Rectal smooth muscle tissue (tissue), 1 donor: Measurements from ENCODE around the gene FGD4.
A peak's percentile ranks its signal among the peaks of the same experiment; 100 is the strongest.

Source experiments
- H3K27ac ChIP-seq: one replicate; pipeline ENCODE4 v1.7.0; 2013; ENCODE audit warnings: low read depth, low read length, inconsistent platforms
- H3K27me3 ChIP-seq: one replicate; pipeline ENCODE4 v1.7.0; 2013; ENCODE audit warnings: low read length; ENCODE audit not compliant: control insufficient read depth, insufficient read depth
- H3K36me3 ChIP-seq: one replicate; pipeline ENCODE4 v1.7.0; 2013; ENCODE audit warnings: low read length; ENCODE audit not compliant: control insufficient read depth, insufficient read depth
- H3K4me1 ChIP-seq: one replicate; pipeline ENCODE4 v1.7.0; 2013; ENCODE audit warnings: low read length; ENCODE audit not compliant: control insufficient read depth, insufficient read depth
- H3K4me3 ChIP-seq: one replicate; pipeline ENCODE4 v1.7.0; 2013; ENCODE audit warnings: low read length
- H3K9ac ChIP-seq: one replicate; pipeline ENCODE4 v1.7.0; 2013; ENCODE audit warnings: low read length

Gene FGD4

DNA sequence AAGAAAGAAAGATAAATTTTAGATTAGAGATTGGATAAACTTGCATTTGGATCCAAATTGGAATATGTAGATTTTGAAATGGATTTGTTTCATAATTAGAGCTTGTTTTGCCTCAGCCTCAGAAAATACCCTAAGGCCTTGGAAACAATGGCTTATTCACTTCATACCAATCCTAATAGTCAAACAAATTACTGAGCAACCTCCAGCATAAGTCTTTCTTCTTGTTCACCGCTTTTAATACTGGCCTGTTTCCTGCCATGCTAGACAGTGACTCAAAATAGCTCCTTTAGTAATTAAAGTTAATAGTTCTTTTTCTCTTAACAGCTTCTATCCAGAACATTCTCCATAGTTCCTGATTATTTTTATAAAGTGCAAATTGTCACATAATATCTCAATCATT is 168.9 kb downstream of the FGD4 start:
- Histone ChIP-seq H3K27ac (no peak overlapping the region), H3K4me3 (no peak overlapping the region), H3K4me1 (no peaks in the 10 kb centered on the region), H3K36me3 (no peaks in the 10 kb centered on the region), H3K9ac (no peak overlapping the region), H3K27me3 (no peaks in the 10 kb centered on the region)

DNA sequence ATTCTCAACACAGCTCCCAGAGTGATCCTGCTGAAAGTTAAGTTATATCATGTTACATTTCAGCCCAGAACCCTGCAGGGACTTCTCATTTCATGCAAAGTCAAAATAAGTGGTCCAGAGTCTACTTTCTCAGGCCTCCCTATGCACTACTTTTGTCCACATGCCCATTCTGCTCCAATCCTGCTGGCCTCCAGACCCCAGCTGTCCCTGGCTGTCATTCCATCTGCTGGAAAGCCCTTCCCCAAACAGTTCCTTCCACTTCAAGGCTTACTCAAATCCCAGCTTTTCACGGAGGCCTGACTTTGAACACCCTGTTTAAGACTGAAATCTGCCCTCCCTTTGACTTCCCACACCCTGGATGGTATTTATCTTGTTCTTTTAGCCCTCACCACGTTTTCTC is 169.9 kb downstream of the FGD4 start:
- no peaks in the 10 kb centered on the region for H3K27me3 ChIP-seq
- H3K4me1 ChIP-seq, result no peaks in the 10 kb centered on the region
- H3K36me3 ChIP-seq, result no peaks in the 10 kb centered on the region
- H3K4me3 ChIP-seq, result peak overlapping the region; percentile 5
- no peak overlapping the region for H3K27ac ChIP-seq
- H3K9ac ChIP-seq, result no peak overlapping the region

DNA sequence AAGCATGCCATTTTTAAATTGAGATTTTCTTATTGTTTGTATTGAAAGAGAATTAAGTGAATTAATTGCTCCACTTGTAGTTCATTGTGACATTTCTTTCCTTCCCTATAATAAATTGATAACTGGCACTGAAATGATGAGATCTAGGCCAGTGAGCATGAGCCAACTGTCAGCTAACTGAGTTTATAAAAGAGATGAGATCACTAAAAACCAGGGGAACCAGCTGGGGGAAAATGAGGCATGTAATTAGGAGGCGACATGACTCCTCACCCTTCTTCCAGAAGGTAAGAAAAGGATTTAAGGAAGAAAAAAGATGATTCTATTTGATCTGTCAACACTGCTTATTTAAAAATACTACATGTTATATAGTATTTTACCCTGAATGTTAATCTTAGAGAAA is 175.2 kb downstream of the FGD4 start:
- no peak overlapping the region for H3K27ac ChIP-seq
- no peak overlapping the region for H3K9ac ChIP-seq
- H3K4me1 ChIP-seq, result no peaks in the 10 kb centered on the region
- H3K27me3 ChIP-seq, result no peaks in the 10 kb centered on the region
- H3K36me3 ChIP-seq, result no peaks in the 10 kb centered on the region
- H3K4me3 ChIP-seq, result no peak overlapping the region

DNA sequence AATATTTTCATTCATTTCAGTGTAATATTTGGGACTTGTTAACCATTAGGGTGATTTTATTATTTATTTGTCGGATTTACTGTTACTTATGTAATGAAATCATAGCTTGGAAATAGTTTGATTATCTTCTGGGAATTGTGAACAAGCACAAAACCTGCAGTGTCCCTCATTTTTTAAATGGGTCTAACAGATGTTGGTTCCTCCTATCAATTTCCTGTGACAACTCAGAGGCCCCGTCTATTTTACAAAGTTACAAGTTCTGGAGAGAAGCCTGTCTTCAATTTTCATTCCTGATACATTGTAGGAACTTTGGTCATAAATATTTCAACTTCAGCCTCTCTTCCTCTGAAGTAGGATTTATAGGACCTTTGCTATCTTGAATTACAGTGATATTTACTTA is 178.0 kb downstream of the FGD4 start:
- peaks cover 5% of the 10 kb centered on the region for H3K36me3 ChIP-seq
- H3K4me3 ChIP-seq, result no peak overlapping the region
- H3K27ac ChIP-seq, result no peak overlapping the region
- no peak overlapping the region for H3K9ac ChIP-seq
- H3K4me1 ChIP-seq, result no peaks in the 10 kb centered on the region
- H3K27me3 ChIP-seq, result no peaks in the 10 kb centered on the region

DNA sequence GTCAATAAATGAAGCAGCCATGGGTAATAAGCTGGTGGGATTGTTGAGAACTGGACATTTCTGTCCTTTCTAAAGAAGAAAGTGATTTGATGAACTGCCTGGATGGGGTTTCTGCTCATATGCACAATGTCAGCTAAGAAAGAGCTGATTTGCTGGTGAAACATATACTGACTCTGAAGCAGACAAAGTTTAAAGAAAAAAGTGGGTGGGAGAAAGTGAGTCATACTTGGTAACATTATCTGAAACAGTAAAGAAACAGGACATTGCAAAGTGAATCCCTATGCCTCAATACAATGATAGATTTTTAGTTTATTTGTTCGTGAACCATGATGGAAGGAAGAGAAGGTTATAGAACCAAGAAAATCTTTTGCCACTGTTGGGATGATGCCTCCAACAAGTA is 184.2 kb downstream of the FGD4 start:
- Histone ChIP-seq H3K4me1 (no peaks in the 10 kb centered on the region), H3K4me3 (no peak overlapping the region), H3K27me3 (no peaks in the 10 kb centered on the region), H3K27ac (no peak overlapping the region), H3K36me3 (peaks cover 5% of the 10 kb centered on the region), H3K9ac (no peak overlapping the region)

DNA sequence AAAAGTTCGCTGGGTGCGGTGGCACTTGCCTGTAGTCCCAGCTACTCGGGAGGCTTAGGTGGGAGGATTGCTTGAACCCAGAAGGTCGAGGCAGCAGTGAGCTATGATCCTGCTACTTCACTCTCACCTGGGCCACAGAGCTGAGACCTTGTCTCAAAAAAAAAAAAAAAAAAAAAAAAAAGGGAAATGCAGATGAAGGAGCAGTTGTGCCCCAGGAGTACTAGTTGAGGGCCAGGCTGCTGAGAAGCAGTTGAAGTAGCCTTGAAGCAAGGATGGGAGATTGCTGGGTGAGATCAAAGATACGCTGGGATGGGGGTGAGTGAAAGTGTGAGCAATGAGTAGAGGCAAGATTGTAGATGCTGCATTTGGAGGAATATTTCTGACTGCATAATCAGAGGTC is 186.3 kb downstream of the FGD4 start:
- no peak overlapping the region for H3K4me3 ChIP-seq
- H3K9ac ChIP-seq, result no peak overlapping the region
- no peak overlapping the region for H3K27ac ChIP-seq
- no peaks in the 10 kb centered on the region for H3K4me1 ChIP-seq
- peaks cover 5% of the 10 kb centered on the region for H3K36me3 ChIP-seq
- no peaks in the 10 kb centered on the region for H3K27me3 ChIP-seq

DNA sequence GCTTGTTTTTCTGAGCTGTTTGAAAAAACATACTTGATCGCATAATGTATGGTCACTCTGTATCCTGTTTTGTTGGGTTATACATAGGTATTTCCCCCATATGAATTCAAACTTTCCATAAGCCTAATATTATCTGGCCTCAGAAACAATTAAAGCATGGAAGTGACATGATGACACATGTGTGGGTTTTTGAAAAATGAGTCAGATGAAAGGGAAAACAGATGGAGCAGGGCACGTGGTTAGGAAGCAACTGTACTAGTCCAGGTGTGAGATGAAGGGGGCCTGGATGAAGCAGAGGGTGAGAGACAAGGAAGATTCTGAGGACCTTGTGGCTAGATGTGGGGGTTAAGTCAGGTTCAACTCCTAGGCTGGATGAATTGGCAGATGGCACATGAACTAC is 187.0 kb downstream of the FGD4 start:
- Histone ChIP-seq H3K27ac (no peak overlapping the region), H3K4me3 (no peak overlapping the region), H3K4me1 (no peaks in the 10 kb centered on the region), H3K36me3 (peaks cover 5% of the 10 kb centered on the region), H3K27me3 (no peaks in the 10 kb centered on the region), H3K9ac (no peak overlapping the region)

DNA sequence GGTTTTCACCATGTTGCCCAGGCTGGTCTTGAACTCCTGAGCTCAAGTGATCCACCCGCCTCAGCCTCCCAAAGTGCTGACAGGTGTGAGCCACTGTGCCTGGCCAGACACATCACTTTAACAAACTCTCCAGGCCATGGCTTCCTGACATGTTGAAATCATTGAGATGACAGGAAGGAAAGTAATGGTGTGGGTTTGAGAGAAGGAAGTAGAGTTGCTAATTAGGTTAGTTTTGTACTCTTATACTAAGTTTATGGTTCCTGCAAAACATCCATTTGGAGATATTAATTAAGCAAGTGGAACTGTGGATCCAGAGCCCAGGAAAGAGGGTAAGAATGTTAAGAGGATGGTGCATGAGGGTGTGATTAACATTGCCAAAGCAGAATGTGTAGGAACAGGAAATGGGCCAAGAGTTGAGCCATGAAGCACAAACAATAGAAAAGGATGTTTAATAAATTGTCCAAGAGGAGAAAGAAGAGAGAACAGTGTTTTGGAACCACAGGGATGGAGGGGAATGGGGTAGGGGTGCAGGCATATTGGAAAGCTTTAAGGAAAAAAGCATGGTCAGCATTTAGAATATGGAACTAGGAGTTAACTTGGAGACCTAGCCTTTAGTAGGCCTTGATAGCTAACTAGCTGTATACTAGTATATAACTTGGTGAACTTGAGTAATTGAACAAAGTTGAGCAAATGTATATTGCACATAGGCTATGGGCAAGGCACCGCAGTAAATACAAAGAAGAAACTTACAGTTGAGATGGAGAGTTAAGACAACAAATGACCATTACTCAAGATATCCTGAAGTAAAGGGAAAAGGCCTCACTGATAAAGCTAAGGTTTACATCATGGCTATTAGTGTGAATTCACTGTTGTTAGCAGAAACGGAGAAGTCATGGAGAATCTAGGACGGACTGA is 188.5 kb downstream of the FGD4 start:
- Histone ChIP-seq H3K4me3 (no peak overlapping the region), H3K9ac (no peak overlapping the region), H3K36me3 (peaks cover 2% of the 10 kb centered on the region), H3K4me1 (no peaks in the 10 kb centered on the region), H3K27ac (no peak overlapping the region), H3K27me3 (no peaks in the 10 kb centered on the region)

DNA sequence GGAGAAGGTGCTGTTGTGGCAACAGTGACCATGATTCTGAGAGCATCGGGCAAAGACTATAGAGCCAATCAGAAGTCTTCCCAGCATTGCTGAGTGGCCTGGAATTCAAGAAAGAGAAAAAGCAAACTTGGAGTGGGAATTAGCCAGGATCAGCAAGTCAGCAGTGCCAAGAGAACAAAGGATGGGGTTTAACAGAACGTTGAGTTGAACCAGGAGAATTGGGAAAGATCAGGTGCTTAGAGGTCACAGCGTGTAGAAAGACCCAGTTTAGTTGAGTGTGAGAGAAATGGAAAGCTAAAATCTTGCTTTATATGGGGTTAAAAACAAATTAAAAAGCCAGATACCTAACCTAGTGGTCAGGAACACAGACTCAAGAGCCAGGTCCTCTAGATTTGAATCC is 189.2 kb downstream of the FGD4 start:
- Histone ChIP-seq H3K36me3 (peaks cover 2% of the 10 kb centered on the region), H3K27me3 (no peaks in the 10 kb centered on the region), H3K9ac (no peak overlapping the region), H3K27ac (no peak overlapping the region), H3K4me1 (no peaks in the 10 kb centered on the region), H3K4me3 (no peak overlapping the region)

DNA sequence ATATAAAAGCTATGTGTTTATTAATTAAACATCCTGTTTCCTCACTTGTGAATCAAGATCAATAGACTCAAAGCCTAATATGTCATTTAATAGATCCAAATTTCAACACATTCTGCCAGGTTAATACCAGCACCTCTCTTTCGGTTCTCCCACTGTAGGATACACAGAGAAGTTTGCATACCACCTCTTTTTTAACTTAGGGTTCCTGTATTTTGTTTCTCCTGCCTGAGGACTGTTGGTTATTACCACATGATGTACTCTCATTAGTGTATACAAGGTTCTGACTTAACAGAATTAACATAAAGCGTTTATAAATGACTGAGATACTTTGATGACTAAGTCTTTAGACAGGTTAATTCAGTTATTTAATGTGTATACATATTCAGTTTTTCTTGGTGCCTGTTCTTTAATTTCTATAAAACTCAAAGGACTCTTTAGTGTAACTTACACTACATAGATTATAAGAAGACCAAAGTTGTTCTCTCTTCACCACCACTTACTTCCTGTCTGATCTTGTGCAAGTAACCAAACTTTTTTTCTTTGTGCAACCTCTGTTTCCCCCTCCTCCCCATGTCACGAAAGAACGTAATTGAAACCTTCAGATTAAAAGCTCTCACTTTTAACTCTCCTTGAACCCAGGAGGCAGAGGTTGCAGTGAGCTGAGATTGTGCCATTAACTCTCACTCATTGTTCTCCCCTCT is 190.0 kb downstream of the FGD4 start:
- no peak overlapping the region for H3K4me3 ChIP-seq
- no peak overlapping the region for H3K27ac ChIP-seq
- H3K36me3 ChIP-seq, result peaks cover 2% of the 10 kb centered on the region
- H3K9ac ChIP-seq, result no peak overlapping the region
- no peaks in the 10 kb centered on the region for H3K27me3 ChIP-seq
- no peaks in the 10 kb centered on the region for H3K4me1 ChIP-seq

DNA sequence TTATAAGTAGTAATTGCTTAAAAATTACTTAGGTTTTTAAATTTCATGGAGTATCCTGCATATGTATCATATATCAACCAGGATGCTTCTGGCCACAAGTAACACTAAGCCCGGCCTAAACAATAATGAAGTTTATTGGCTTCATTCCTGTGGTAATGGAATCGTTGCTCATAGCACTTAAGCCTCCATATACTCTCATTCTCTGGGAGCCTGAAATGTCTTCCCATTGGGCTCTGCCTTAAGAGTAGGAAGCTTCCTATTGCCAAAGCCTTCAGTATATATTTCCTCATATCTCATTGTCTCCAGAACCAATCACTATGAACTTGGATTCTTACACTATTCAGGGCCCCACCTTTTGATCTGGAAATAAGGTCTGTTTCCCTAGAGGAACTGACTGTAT is 195.9 kb downstream of the FGD4 start:
- Histone ChIP-seq H3K9ac (no peak overlapping the region), H3K27ac (no peak overlapping the region), H3K4me3 (no peak overlapping the region), H3K36me3 (peaks cover 2% of the 10 kb centered on the region), H3K4me1 (no peaks in the 10 kb centered on the region), H3K27me3 (no peaks in the 10 kb centered on the region)

DNA sequence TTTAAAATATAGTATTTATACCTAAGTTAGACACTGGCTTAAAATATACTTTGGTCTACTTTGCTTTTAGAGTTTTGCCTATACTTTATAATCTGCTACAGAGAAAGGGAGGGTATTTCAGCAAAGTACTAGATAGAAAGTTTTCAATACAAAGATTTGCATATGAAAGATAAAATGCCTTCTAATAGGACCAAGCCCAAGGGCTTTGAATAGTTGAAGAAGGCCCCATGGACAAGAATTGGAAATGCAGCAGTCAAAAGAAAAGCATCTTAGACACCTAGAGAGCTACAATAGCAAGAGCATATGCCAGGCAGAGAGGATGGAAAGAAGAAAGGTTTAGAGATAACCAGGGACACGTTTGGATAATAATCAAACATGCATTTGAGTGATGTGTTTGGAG is 196.7 kb downstream of the FGD4 start:
- Histone ChIP-seq H3K9ac (no peak overlapping the region), H3K4me1 (no peaks in the 10 kb centered on the region), H3K4me3 (no peak overlapping the region), H3K27me3 (no peaks in the 10 kb centered on the region), H3K27ac (no peak overlapping the region), H3K36me3 (peaks cover 2% of the 10 kb centered on the region)

DNA sequence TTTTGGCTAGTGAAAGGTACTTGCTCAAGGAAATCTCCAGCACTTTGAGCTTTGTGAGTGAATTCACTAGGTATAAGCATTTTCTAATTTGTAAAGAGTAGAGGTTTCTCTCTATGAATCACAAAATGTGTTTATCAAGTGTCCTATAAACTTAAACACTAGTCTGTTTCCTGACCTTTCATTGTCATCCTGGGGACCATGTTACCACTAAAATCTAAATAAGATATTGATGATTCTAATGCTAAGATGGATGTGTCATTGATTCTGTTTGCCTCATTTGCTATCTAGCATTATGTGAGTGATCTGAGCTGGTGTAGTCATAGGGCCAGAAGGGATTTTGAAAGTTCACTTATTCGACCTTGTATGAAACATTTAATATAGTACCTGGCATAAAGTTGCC is 199.3 kb downstream of the FGD4 start:
- Histone ChIP-seq H3K4me3 (no peak overlapping the region), H3K27me3 (no peaks in the 10 kb centered on the region), H3K9ac (no peak overlapping the region), H3K27ac (no peak overlapping the region), H3K4me1 (no peaks in the 10 kb centered on the region), H3K36me3 (no peaks in the 10 kb centered on the region)
